Upper lobe of left lung (tissue), 4 donors: ENCODE measurements around the gene EPO.

Experiments
- CTCF ChIP-seq, 6 experiments: fragments of 450-650 bp in 4 of 6; fragments of 200-600 bp in 2 of 6; sonication (generic) in 2 of 6; IDR thresholded peaks; one replicate each; pipeline ENCODE4 v1.5.1; 2016 to 2019; ENCODE audit warnings: antibody characterized with exemption in 6 of 6
- EP300 ChIP-seq, 4 donors: sonication (generic); formaldehyde crosslinking; IDR thresholded peaks; one replicate each; pipeline ENCODE4 v1.5.1; 2017; ENCODE audit warnings: antibody characterized with exemption in 4 of 4, control low read depth in 2 of 4
- POLR2AphosphoS5 ChIP-seq, 2 donors: sonication (generic); formaldehyde crosslinking; IDR thresholded peaks; one replicate each; pipeline ENCODE4 v1.5.1; 2017; ENCODE audit warnings: antibody characterized with exemption in 2 of 2

GRCh38 chr7:100768784-100769183, 48.5 kb downstream of the EPO start:
- TF ChIP-seq POLR2AphosphoS5 (IDR thresholded peaks at IDR 0.05) = no peak
- no peak for TF ChIP-seq EP300 (IDR thresholded peaks at IDR 0.05)
- TF ChIP-seq CTCF (IDR thresholded peaks at IDR 0.05) = no peak
